VCaP (cell line): ENCODE data around the gene CTNND2.

Source experiments
- H3K27ac ChIP-seq: fragments of 450-650 bp; 2 replicates; pipeline ENCODE4 v1.5.1; 2017
- TF ChIP-seq, protein P1 (sequence below): fragments of 450-650 bp; conservative IDR thresholded peaks from 2 replicates; pipeline ENCODE4 v1.5.1; 2017; ENCODE audit warnings: mild to moderate bottlenecking, moderate library complexity

Gene CTNND2

DNA sequence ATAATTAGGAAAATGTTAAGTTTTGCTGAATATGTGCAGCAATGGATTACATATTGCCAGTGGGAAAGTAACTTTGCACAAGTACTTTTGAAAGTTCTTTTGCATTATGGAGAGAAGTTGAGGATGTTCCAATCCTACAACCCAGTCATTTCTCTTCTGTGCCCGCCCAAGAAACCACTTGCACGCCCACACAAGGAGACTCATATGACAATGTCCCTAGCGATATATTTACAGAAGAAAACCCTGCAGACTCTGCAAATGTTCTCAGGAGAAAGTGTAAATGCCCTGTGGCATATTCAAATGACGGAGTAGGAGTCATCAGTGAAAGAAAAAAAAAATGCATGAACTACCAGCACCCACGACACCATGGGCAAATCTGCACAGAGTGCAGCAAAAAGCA, 356.5 kb downstream of the CTNND2 start:
- TF ChIP-seq, protein P1, sequence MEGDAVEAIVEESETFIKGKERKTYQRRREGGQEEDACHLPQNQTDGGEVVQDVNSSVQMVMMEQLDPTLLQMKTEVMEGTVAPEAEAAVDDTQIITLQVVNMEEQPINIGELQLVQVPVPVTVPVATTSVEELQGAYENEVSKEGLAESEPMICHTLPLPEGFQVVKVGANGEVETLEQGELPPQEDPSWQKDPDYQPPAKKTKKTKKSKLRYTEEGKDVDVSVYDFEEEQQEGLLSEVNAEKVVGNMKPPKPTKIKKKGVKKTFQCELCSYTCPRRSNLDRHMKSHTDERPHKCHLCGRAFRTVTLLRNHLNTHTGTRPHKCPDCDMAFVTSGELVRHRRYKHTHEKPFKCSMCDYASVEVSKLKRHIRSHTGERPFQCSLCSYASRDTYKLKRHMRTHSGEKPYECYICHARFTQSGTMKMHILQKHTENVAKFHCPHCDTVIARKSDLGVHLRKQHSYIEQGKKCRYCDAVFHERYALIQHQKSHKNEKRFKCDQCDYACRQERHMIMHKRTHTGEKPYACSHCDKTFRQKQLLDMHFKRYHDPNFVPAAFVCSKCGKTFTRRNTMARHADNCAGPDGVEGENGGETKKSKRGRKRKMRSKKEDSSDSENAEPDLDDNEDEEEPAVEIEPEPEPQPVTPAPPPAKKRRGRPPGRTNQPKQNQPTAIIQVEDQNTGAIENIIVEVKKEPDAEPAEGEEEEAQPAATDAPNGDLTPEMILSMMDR = no peak
- no peak overlapping the region for H3K27ac ChIP-seq

DNA sequence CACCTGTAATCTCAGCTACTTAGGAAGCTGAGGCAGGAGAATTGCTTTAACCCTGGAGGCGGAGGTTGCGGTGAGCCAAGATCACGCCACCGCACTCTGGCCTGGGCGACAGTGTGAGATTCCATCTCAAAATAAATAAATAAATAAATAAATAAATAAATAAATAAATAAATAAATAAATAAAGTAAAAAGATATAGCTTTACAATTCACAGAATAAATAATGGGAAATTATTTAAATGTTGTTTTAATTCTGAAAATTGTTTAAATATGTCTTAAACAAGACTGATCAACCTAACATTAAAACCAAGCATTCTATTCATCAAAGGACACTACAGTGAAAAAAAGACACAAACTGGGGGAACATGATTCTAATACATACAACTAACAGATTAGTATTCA, 357.1 kb downstream of the CTNND2 start:
- TF ChIP-seq, protein P1 = no peak
- no peak overlapping the region for H3K27ac ChIP-seq

DNA sequence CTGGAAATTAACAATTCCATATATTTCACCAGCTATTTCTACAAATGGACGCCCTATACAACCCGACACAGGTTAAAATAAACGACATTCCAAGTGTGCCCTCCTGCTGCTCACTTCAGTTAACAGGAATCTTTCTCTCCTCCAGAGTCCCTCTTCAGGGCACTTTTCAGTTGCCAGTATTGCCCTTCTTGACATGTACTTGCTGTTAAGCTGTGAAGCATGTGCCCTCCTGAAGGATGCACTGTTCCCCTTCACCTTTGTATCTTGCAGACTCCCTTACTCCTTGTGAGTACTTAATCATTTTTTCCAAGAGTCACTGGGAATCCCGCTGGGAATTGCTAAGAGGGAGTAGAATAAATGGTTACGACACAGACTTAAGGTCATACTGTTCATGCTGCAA, 364.1 kb downstream of the CTNND2 start:
- TF ChIP-seq, protein P1 = no peak
- no peak overlapping the region for H3K27ac ChIP-seq

DNA sequence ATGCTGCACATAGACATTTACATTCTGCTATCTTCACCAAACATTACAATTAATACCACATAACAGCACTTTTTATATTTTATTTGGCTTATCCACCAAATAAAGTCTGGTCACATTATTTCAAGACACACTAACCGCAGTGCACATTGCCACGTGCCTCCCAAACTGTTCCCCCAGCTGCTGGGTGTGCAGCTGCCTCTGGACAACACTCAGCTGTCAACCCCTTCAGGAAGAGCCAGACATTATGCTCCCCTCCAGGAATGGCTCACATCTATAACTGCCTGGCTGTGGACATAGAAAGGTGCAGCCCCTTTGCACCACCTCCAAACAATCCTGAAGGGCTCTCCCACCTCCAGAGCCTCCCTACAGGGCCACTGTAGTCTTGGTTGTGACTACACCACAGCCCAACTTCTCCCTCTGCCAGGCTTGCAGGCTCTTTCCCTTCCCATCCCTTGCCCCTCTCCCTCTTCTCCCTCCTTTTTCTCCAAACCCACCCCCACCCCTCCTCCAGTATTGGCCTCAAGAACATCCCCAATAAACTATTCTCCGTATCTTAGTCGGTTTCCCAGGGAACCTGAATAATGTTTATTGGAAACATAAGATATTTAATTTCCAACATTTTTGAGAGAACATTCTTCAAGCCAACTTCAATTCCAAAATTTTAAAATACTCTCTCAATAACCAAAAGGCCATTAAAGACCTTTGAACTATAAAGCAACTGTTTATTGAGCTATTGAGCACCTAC, 372.3 kb downstream of the CTNND2 start:
- TF ChIP-seq, protein P1 = no peak

DNA sequence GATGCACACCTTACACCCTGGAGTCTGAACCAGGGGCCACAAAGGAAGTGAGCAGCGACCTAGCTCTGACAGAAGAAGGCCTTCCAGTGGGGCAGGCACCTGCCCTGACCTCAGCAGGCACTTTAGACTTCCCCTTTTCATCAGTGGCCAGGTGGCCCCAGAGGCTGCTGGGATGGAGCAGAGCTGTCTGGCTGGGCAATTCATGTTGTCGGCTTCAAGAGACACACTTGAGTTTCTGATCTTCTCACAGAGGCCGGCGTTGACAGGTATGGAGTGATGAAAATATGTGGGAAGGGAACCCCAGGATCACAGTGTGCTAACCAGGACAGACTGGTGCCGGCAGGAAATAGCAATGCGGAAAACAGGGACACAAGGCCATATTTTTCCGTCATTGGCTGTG, 375.5 kb downstream of the CTNND2 start:
- no peak overlapping the region for H3K27ac ChIP-seq
- TF ChIP-seq, protein P1 = no peak

More for the DNA sequence above, 372.3 kb downstream of the CTNND2 start:
- no peak overlapping the region for H3K27ac ChIP-seq

DNA sequence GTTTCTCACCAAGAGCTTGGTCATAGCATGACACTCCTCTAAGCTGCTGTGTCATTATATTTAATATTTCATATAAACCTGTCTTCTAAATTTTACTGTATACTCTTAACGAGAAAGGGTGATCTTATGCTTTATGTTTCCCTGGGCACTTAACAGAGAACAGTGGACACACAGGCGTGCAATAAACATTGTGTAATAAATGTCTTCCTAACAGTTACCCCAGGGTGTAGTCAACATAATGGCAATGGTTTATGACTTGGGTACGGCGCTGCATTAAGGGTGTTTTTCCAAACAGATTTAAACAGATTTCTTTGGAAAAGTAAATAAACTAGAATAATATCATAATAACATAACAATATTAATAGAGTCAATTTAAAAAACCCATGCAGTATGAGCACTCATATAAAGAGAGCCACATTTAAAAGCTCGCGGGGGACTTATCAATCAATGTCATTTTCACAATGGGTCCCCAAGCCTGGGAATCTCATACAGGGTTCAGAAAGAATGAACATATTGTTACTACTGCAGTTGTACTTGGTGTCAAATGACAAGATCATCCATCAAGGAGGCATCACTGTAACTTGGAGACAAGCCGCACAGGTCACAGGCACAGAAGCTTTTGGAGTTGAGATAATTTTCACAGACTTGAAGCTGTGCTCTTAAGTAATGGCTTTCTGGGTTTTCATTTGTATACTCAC, 376.4 kb downstream of the CTNND2 start:
- no peak overlapping the region for H3K27ac ChIP-seq
- TF ChIP-seq, protein P1 = no peak

DNA sequence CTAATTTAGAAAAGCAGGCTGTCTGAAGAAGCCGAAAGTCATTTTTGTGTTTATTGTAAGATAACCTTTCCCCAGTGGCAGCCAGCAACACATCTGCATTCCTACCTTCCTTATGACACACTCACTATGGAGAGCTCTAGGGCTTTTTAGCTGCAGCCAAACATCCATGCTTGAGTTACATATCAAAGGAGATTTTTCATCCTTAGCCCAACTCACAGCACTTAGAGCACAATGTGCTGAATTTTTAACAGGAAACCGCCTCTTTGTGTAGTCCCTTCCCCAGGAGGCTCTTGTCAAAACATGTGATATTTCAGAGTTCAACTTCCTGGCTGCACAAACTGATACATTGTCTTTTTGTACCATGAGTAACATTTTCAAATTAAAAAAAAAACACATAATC, 379.2 kb downstream of the CTNND2 start:
- TF ChIP-seq, protein P1 = no peak
- H3K27ac ChIP-seq = no peak overlapping the region
